Measurements from ENCODE around the gene BBS2. TPM values are rescaled to one million over a fixed set of nuclear protein-coding genes. Genes with fewer than 3 reads are reported as not detected.

Gene BBS2
- total RNA-seq, 1 donor from 2014 or later, result 48.7 TPM

DNA sequence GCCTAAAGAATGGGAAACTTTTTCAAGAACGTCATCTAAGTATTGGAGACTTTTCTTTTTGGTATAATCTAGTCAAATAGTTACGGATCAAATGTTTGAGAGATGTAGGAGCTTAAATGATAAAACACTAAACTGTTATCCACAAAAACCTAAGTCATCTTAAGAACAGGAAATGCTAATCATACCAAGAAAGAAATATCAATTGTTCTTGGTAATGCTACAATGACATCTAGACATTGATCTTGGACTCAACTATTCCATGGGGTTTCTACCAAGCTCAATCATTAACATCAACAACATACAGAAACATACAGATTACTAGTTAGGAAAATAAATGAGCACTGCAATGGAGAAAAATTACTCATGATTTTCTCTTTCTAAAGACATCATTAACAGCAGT lies 72.5 kb downstream of the BBS2 start:
- no peak for DNase-seq

DNA sequence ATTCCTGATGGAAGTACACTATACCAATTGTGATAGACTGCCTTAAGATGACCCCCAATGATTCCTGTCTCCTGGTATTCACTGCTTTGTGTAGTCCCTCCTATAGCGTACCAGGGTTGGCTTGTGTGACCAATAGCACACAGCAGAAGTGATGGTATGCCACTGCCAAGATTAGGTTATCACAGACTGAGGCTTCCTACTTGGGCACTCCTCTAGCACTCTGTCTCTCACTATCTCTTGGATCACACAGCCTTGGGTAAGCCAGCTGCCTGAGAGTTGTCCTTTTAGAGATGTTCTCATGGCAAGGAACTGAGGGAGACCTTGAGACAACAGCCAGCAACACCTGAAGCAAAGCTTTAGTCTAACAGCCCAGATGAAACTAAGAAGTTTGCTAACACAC lies 81.8 kb downstream of the BBS2 start:
- Histone ChIP-seq H3K36me3 (peaks cover 73% of the 10 kb centered on the region), H3K27ac (replicated peaks) (no peak overlapping the region), H3K27me3 (ENCODE audit: low read depth) (no peaks in the 10 kb centered on the region), H3K4me3 (no peak overlapping the region), H3K4me1 (peaks cover 4% of the 10 kb centered on the region), H3K9me3 (replicated peaks) (no peaks in the 10 kb centered on the region)
- DNase-seq, result no peak
- TF ChIP-seq, protein P1, sequence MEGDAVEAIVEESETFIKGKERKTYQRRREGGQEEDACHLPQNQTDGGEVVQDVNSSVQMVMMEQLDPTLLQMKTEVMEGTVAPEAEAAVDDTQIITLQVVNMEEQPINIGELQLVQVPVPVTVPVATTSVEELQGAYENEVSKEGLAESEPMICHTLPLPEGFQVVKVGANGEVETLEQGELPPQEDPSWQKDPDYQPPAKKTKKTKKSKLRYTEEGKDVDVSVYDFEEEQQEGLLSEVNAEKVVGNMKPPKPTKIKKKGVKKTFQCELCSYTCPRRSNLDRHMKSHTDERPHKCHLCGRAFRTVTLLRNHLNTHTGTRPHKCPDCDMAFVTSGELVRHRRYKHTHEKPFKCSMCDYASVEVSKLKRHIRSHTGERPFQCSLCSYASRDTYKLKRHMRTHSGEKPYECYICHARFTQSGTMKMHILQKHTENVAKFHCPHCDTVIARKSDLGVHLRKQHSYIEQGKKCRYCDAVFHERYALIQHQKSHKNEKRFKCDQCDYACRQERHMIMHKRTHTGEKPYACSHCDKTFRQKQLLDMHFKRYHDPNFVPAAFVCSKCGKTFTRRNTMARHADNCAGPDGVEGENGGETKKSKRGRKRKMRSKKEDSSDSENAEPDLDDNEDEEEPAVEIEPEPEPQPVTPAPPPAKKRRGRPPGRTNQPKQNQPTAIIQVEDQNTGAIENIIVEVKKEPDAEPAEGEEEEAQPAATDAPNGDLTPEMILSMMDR (IDR thresholded peaks at IDR 0.05; ENCODE audit: borderline replicate concordance), result no peak
- intact Hi-C loops (cut with micrococcal nuclease), result no loop called here

More for the DNA sequence above, 72.5 kb downstream of the BBS2 start:
- H3K27me3 ChIP-seq (ENCODE audit: low read depth), result no peaks in the 10 kb centered on the region
- peaks cover 35% of the 10 kb centered on the region for H3K36me3 ChIP-seq
- no peak overlapping the region for H3K27ac ChIP-seq (replicated peaks)
- TF ChIP-seq, protein P1 (IDR thresholded peaks at IDR 0.05; ENCODE audit: borderline replicate concordance), result no peak
- intact Hi-C loops (cut with micrococcal nuclease), result no loop called here
- peaks cover 44% of the 10 kb centered on the region for H3K4me1 ChIP-seq
- no peaks in the 10 kb centered on the region for H3K9me3 ChIP-seq (replicated peaks)
- no peak overlapping the region for H3K4me3 ChIP-seq

DNA sequence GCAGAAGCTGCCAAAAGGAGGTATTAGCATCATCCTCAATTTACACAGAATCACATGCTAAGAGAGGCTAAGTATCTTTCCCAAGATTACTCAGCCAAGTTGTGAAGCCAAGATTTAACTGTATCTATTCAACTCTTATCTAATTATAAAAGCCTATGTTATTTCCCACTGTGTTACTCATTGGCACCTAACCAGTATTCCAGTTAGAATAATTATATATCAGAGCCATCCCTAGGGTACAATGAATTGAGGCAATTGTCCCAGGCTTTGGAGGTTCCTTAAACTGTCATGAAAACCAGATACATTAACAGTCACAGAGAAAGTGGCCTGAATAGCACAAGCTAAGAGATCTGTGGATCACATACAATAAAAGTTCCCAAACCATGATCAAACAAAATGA lies 83.6 kb downstream of the BBS2 start:
- Histone ChIP-seq H3K9me3 (replicated peaks) (no peaks in the 10 kb centered on the region), H3K4me3 (no peak overlapping the region), H3K27ac (replicated peaks) (no peak overlapping the region), H3K27me3 (ENCODE audit: low read depth) (no peaks in the 10 kb centered on the region), H3K4me1 (peaks cover 4% of the 10 kb centered on the region), H3K36me3 (peaks cover 72% of the 10 kb centered on the region)
- no peak for DNase-seq
- intact Hi-C loops (cut with micrococcal nuclease), result no loop called here
- TF ChIP-seq, protein P1 (IDR thresholded peaks at IDR 0.05; ENCODE audit: borderline replicate concordance), result no peak

Other genes with a start within 250 kb of the BBS2 start
- 65.2 TPM for gene AMFR, start 94.5 kb downstream of the BBS2 start, total RNA-seq
- 59.5 TPM for gene NUDT21, start 68.7 kb downstream of the BBS2 start, total RNA-seq
- 35.4 TPM for gene OGFOD1, start 68.5 kb downstream of the BBS2 start, total RNA-seq
- gene MT4, start 45.0 kb upstream of the BBS2 start, total RNA-seq, result not detected
- 4.1 TPM for gene MT3, start 69.5 kb upstream of the BBS2 start, total RNA-seq
- 115 TPM for gene MT2A, start 88.6 kb upstream of the BBS2 start, total RNA-seq
- 126 TPM for gene MT1E, start 105.8 kb upstream of the BBS2 start, total RNA-seq
- gene MT1M, start 112.6 kb upstream of the BBS2 start, total RNA-seq, result 3.1 TPM
- 1.2 TPM for gene MT1A, start 118.6 kb upstream of the BBS2 start, total RNA-seq
- gene MT1B, start 131.9 kb upstream of the BBS2 start, total RNA-seq, result not detected
- 0.85 TPM for gene MT1F, start 137.9 kb upstream of the BBS2 start, total RNA-seq
- gene MT1G, start 148.0 kb upstream of the BBS2 start, total RNA-seq, result not detected
- gene MT1H, start 149.8 kb upstream of the BBS2 start, total RNA-seq, result not detected
- 91.8 TPM for gene MT1X, start 162.4 kb upstream of the BBS2 start, total RNA-seq
- gene NUP93, start 210.1 kb upstream of the BBS2 start, total RNA-seq, result 27.1 TPM